Lung microvascular endothelial cell (primary cell): ENCODE data around the gene VWA2. TPM values are rescaled to one million over a fixed set of nuclear protein-coding genes. Genes with fewer than 3 reads are reported as not detected.
A peak's percentile ranks its signal among the peaks of the same experiment; 100 is the strongest.
"Not testable (repeated sequence)": the region's sequence is repeated elsewhere in the genome, so short reads cannot be mapped to it uniquely, and the experiment has no call there.

Experiments
- DNase-seq, 2 donors: peaks; one replicate each; pipeline versions ENCODE4 v3.0.0 to v3.0.0-alpha.2; 2010; ENCODE audit warnings: low read depth in 2 of 2
- total RNA-seq: library from RNA; depleted of rRNA; stranded (reverse); fragments of >200 nt; gene quantifications from 2 replicates; pipeline ENCODE4 v1.2.1, GENCODE V29; 2014

VWA2 gene
- total RNA-seq, 1 donor from 2014 or later, result not detected

DNA sequence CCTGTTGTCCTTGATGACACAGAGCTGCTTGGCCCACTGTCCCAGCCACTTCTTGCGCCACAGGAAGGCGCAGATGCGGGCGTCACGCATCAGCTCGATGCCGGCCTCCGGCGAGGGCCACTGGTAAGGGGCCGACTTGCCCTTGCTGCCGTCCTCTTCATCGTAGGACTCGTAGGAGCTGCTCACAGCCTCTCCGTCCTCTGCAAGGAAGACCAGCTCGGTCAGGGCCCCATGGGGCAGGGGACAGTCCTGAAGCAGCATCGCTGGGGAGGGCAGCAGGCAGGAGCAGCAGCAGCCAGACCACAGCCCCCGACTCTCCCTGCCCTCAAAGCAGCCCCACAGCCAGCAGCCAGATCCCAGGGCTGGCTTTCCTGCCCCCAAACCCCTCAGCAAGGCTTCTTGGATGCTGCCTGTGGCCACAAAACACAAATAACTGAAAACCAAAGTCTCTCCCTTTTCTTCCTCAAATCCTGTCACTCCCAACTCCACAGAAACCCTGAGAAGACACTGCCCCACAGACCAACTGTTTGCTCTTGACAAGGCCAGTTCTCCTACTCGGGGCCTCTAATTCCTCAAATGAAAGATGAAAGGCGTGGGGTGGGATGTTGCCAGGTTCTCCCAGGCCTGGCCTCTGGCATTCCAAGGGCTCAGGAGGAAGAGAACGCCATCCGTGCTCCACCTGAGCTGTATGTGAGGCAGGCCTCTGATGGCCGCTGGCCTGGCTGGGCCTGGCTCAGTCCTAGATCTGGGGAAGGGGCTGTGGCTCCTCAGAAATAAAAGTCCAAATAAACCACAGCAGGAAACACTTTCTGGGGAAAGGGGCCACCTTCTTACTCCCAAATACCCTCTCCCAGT, 76.7 kb downstream of the VWA2 start:
- no peak for DNase-seq

DNA sequence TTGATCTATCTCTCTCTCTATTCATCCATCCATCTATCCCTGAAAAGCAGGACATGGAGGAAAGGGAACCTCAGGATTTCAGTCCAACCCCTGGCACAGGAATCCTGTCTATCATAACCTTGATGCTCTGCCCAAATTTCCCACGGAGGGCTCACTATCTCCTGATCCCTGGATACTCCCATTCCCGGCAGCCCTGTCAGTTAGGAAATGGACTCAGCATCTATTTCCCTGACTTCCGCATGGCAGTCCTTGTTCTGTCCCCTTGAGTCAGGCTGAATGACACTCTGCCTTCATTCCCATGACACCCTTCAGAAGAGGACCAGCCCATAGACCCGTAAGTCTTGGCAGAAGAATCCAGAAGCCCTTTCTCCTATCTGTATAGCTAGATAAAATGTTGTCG, 77.7 kb downstream of the VWA2 start:
- no peak for DNase-seq

DNA sequence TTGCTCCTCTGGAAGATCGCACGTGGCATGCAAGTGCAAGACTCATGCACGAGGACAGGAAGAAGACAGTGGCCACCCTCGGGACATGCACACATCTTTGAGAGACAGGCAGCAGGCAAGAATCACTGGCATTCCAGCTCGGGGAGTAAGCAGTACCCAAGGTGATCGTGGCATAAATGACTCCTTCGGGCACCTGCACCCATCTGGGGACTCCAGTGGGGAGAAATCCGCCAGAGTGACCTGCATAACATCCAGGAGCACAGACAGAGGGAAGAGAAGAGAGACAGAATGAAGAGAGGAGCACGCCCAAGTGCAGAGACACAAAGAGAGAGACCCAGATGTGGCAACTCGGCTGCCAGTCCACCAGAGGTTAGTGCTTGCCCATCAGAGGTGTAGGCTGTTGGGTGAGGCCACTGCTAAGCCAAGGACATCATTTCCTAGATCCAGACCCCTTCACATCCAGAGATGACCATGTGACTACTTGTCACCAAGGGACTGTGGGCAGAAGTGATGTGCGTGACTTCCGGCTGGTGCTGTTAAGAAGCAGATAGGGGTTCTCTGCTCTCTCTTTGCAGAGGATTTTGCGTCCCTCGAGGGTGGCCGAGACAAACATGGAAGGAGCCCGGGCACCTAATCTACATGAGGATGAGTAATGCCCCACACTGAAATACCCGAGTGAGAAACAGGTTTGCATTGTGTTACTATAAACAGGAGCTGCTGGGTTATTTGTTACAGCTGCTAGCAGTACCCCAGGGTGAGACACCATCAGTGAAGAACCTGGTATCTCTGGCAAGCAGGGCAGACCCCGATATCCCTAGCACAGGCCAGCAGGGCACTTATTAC, 80.6 kb downstream of the VWA2 start:
- DNase-seq, result no peak

DNA sequence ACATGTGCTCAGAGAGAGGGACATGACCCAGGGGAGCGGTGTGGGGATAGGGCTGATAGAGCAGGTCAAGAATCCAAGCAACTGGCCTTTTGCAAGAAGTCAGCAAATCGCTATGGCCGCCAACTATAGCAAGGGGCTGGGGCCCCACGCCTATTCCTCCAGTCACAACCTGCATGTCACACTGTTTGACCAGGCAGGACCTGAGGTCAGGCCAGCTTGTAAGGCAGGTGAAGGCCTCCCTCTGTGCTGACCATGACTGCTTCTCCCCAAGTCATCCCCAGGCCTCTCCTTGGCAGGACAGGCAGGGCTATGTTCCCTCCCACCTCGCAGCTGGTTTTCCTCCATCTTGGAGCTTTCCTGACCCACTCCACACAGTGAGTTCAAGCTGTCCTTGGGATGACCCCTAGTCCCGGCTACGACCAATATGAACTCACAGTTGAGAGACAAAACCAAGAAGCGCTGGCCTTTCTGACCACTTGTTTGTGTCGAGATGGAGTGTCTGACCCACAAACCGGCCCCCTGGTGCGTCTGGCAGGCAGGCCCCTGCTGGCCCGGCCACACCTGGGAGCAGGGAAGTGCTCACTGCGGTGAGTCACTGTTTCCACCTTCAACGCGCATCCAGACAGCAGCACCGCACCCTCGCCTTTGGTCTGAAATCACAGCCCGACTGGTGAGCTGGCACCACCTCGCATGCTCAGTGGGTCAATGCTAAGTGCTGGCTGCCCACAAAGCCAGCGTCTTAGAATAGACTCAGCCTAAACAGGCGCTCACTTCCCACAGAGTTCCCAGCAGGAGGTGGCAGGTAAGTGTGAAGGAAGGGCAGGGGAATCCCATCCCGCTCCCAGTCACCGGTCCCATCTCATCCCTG, 81.4 kb downstream of the VWA2 start:
- DNase-seq, result peak in 1 of 2 donors; percentile 10

DNA sequence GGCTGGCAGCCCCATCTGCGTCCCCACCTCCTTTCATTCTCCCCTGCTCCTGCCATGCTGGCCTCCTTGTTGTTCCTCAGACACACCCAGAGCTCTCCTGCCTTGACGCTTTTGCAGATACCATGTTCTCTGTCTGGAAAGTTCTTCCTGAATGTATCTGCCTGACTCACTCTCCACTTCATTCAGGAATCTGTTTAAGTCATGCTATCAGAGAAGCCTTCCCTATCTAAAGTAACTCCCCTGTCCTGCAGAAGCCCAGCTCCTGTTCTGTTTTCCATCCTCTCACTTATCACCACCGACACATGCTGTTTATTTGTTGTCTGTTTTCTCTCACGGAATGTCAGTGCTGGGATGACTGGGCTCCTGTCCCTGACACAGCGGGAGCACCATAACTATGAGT, 83.3 kb downstream of the VWA2 start:
- DNase-seq, result no peak

DNA sequence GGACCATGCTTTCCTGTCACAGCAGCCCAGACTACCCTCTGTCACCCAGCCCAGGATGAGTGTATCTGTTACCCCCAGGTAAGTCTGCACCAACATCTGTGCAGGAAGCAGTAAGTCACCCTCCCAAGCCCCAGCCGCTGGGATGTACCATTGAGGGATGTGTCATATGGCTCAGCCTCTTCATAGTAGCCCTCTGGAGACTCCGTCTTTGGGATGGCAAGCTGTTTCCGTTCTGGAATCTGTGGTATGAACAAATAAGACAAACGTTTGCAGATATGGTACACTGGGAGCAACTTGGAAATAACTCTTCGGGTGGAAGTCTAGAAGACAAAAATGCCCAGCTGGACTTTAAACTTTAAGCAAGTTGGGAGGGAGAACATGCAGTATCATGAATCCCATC, 84.0 kb downstream of the VWA2 start:
- no peak for DNase-seq

DNA sequence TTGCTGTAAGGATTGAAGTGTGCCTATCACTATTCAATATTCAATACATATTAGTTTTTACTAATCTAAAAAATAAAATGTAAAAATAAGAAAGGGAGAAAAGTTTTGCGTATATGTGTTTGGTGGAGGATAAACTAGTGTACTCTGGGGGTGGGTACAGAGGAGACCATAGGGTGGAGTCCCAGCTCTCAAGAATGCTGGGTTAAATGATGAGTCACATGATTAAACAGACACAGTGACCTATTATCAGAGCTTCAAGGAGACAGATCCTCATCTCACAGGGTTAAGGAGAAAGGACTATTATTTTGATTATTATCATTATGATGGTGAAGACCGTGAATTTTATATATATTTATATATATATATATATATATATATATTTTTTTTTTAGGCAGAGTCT, 87.7 kb downstream of the VWA2 start:
- DNase-seq, result no peak

DNA sequence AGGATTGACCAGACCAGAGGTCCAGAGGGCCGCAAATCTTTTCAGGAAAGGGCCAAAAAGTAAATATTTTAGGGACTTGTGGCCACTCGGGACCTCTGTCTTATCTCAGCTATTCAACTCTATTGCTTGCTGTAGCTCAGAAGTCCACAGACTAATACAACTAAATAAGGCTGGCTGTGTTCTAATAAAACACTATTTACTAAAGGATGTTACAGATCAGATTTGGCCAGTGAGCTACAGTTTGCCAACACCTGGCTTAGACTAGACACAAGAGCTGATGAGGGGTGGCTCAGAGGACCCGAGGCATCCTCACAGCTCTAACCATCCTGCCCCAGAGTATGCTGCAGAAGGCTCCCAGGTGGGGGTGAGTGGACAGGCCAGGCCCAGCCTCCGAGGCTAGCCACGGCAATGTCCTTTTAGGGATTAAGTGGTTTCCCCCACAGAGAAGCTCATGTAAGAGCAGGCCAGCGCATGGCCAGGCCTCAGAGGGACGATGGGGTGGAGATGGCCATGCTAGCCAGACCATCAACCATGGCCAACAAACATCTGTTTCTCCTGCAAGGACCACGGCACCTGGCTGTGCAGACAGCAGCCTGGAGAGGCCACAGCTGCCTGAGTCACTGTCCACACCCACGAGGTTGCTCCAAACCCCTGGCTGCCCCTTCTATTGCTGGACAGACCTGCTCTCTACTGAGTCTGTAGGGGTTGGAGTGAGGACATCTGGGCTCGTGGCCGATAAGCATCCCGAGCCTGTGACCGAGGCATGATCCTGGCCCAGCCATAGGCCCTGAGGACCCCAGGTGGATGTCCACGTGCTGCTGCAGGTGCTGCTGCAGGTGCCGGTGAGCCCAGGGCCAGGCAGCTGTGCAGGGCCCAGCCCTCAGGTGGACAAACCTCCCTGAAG, 88.7 kb downstream of the VWA2 start:
- no peak for DNase-seq

DNA sequence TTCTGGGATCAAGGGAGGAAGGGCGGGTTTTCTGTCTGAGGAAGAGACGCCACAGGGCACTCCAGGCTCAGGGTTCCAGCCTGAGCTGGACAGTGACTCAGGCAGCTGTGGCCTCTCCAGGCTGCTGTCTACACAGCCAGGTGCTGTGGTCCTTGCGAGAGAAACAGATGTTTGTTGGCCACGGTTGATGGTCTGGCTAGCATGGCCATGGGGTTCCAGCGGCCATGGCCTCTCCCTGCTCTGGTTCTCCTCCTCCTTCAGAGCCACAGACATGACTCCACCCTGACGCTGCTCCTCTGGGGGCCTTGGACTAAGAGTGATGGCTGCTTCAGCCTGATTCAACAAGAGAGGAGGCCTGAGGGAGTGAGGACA, 89.4 kb downstream of the VWA2 start:
- no peak for DNase-seq

DNA sequence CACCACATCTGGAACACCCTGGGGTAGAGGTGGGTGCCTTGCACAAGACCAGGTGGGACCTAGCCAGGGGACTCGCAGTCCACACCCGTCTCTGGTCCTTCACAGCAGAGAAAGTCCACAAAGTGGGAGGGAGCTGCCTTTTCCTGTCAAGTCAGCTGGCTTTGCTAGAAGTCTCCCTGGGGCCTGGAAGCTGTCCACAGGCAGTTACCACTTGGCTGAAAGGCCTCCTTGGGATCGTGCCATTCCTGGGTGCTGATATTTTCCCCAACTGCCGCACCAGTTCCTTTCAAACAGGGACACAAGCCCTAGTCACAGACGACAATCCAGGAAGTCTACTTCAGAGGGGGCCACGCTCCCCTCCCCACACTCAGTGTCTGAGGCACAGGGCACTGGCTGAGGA, 89.8 kb downstream of the VWA2 start:
- DNase-seq, result no peak

DNA sequence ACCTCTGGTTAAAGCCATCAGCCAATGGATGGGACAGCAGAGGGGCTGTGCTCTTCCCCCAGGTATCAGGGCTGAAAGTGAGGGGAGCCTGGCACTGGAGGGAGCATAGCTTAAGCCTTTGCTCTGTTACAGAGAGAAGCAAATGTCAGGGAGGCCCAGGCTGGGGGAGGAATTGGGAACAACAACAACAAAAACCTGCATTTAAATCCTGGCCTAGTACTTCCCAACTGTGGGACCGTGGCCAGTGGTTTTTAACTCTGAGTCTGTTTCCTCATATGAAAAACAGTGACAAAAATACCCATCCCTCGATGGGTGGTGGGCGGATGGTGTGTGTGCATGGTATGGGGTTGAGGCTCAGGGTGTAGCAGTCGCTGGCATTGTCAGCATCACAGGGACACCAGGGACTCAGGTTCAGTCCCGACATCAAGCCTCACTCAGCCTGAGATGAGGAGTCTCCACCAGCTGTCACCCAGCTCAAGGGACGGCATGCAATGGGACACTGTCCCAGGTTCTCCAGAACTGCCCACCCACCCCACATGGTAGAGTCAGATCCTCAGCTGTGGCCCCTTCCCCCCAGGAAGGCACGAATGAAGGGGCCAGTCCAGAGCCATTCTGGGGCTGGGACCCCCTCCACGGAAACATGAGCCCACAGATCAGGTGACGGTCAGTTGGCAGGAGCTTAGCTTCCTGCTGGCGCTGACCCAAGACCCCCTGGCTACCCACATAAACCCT, 90.7 kb downstream of the VWA2 start:
- DNase-seq, result no peak

DNA sequence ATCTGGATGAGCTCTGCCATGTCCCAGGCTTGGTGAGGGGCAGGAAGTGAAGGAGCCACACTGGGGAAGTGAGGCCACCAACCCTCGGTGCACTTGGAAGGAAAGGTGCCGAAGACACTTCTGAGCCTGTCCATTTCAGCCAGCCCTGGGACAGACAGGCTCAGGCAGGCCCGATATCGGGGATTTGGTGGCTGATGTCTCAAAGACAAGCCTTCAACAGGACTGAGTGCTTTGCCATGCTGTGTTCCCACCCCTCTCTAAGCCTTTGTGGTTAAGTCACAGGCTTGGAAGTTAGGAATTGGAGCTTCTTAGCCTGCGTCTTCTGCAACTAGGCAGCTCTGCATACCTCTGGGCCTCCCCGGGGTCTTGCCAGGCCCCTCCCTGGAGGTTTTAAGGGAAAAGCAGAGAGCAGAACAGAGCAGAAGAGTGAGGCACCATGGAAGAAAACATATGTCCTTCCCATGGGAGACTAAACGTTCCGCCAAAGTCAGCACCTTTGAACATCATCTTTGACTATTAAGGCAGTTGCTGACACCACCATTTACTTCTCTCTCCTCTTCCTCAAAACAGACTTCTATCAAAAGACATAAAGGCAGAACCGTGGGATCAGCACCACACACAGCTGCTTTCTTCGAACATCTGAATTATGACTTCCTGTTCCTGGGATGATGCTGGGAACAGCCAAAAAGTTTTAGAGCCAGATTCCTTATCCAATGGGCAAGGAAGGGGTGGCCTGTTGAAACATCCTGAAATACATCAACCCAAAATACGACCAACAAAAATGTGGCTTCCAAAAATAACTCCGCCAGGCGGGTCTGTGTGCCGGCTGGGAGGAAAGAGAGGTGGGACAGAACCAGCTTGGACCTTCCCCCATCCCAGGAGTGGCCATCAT, 93.5 kb downstream of the VWA2 start:
- no peak for DNase-seq

DNA sequence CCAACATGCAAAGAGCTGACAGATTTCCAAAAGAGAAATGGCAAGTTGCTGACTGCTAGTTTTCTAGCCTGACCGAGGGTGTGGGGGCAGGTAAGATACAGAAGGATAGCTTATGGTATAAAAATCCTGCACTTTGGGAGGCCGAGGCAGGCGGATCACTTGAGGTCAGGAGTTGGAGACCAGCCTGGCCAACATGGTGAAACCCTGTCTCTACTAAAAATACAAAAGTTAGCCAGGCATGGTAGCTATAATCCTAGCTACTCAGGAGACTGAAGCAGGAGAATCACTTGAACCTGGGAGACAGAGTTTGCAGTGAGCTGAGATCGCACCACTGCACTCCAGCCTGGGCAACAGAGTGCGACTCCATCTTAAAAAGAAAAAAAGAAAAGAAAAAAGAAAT, 94.4 kb downstream of the VWA2 start:
- DNase-seq, result not testable (repeated sequence)

DNA sequence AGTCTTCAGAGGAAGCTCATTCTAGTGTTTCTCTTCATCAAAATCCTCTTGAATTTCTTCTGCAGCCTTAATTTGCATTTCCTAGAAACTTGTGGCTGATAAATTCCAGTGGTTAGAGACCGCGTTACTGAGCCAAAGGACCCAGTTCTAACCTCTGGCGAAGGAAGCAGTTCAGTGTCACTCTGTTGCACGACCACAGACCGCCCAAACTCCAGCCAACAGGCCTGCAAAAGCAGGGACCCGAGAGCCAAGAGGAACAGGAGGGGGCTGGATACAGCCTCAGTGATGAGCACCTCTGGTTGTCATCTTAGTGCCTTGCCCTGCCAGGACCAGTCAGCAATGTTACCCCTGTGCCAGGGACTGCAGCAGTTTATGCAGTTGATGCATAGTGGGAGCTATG, 95.2 kb downstream of the VWA2 start:
- no peak for DNase-seq

DNA sequence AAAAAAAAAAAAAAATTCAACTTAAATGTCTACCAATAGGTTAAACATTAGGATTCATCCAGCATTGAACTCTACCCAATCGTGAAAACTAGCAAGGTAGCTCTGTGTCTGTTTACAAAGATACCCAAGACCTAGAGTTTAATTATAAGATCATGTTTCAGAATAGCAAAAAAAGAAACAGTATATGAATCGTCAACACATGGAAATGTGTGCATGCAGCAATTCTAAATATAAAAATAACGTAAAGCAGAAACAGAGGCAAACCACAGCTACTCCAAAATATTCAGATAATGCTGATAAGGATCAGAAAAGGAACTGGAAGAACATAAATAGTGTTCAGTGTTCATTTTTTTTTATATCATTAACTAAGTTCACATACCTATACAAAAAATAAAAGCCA, 96.6 kb downstream of the VWA2 start:
- no peak for DNase-seq

DNA sequence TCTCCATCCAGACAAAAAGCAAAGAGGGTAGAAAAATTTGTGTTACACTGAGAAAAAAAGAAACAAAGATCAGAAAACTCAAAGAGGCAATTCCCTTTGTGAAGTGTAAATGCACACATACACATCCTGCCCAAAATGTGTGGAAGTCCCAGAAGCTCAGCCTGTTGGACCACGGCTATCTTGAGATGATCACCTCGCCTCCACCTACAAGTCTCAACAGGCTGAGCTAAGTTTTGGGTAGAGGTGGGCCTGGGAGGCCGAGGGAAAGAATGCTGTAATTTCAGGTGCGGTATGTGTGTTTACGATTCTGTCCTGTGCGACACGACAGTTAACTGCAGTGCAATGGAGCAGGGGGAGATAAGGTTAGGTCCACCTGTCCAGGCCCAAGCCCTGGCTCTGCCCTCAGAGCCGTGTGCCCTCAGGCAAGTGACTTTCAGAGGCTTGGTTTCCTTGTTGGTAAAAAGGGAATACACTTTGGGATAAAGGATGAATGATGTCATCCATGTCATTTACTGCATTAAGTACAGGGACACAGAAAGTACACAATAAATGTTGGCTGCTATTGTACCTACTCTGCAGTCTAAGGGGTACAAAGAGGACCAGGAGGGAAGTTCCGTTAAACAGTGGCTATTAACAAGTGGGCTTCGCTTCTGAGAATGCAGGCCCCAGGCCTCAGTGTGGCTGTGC, 97.9 kb downstream of the VWA2 start:
- no peak for DNase-seq

DNA sequence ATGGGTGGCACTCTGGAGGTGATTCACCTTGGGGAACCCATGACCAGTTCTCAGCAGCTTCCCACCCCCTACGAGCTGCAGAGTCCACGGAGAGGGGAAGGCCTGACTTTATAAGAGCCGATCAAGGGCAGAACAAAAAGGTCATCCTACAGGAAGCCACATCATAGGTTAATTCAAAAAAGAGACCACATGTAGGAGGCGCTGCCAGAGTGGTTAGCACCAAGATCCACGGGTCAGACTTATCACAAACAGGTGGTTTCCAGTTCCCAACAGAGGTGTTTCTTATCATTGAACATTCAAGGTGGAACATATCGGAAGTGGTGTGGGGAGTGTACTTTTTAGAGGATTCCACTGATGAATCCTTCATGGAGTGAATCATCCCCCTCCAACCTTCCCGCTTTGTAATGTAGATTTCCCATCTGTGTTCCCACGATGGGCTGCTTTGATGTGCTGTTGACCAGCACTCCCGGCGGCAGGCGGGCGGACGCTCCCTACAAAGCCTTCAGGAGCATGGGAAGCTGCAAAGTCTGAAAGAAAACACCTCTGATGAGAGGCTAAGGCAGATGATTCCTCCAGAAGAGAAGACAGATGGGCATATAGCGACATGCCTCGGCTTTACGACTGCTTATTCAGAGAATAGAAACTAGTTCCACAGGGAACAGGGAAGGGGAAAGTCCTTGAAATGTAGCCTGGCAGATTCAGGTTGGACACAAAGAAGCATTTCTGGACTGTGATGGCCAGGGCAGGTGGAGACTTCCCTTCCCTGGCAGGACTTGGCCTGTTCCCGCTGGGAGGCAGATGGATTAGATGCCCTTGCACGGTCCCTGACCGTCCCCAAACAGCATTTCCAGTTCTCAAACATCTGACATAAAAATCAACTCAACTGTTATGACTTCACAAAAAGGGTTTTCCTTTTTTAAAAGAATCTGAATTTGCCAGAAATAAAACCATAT, 98.7 kb downstream of the VWA2 start:
- peak in 1 of 2 donors; percentile 10 for DNase-seq
